HEK293T (cell line): ENCODE results near the gene SGPL1.

Source experiments
- BHLHE40 ChIP-seq: fragments of 450-650 bp; IDR thresholded peaks from 2 replicates; pipeline ENCODE4 v1.6.1; 2016; ENCODE audit warnings: mild to moderate bottlenecking, moderate library complexity, borderline replicate concordance
- ELF4 ChIP-seq: fragments of 450-650 bp; IDR thresholded peaks from 2 replicates; pipeline ENCODE4 v1.6.1; 2017; ENCODE audit warnings: antibody characterized with exemption
- FOXA1 ChIP-seq: fragments of 450-650 bp; IDR thresholded peaks from 2 replicates; pipeline ENCODE4 v1.6.1; 2016; ENCODE audit warnings: mild to moderate bottlenecking
- FOXK2 ChIP-seq: fragments of 450-650 bp; IDR thresholded peaks from 2 replicates; pipeline ENCODE4 v1.6.1; 2016; ENCODE audit warnings: mild to moderate bottlenecking
- FOXM1 ChIP-seq: fragments of 450-650 bp; IDR thresholded peaks from 2 replicates; pipeline ENCODE4 v1.6.1; 2017; ENCODE audit warnings: mild to moderate bottlenecking, borderline replicate concordance
- HDGF ChIP-seq: fragments of 450-650 bp; IDR thresholded peaks from 2 replicates; pipeline ENCODE4 v1.6.1; 2017; ENCODE audit warnings: antibody characterized with exemption, borderline replicate concordance
- L3MBTL2 ChIP-seq: fragments of 450-650 bp; conservative IDR thresholded peaks from 2 replicates; pipeline ENCODE4 v1.6.1; 2016; ENCODE audit warnings: mild to moderate bottlenecking
- LEF1 ChIP-seq: fragments of 450-650 bp; IDR thresholded peaks from 2 replicates; pipeline ENCODE4 v1.6.1; 2017; ENCODE audit warnings: mild to moderate bottlenecking, borderline replicate concordance
- NFRKB ChIP-seq: fragments of 450-650 bp; IDR thresholded peaks from 2 replicates; pipeline ENCODE4 v1.6.1; 2016; ENCODE audit warnings: mild to moderate bottlenecking, moderate library complexity
- PKNOX1 ChIP-seq: fragments of 450-650 bp; IDR thresholded peaks from 2 replicates; pipeline ENCODE4 v1.6.1; 2016
- SP1 ChIP-seq: fragments of 450-650 bp; IDR thresholded peaks from 2 replicates; pipeline ENCODE4 v1.6.1; 2017
- TARDBP ChIP-seq: fragments of 450-650 bp; IDR thresholded peaks from 2 replicates; pipeline ENCODE4 v1.6.1; 2016

GRCh38 chr10:70920519-70920918, 104.8 kb downstream of the SGPL1 start:
- TF ChIP-seq NFRKB (no peak), PKNOX1 (no peak), HDGF (no peak), SP1 (no peak), L3MBTL2 (no peak), LEF1 (no peak), FOXA1 (no peak), FOXK2 (no peak), ELF4 (no peak), BHLHE40 (no peak), TARDBP (no peak), FOXM1 (no peak)
